Testis (tissue), 3 donors: ENCODE results near the gene OTULINL. TPM values are rescaled to one million over a fixed set of nuclear protein-coding genes. Genes with fewer than 3 reads are reported as not detected.
"Not testable (repeated sequence)": the region's sequence is repeated elsewhere in the genome, so short reads cannot be mapped to it uniquely, and the experiment has no call there.

Source experiments
- DNase-seq: peaks from one replicate; pipeline ENCODE4 v3.0.0-alpha.2; 2019
- H3K27ac ChIP-seq, 2 donors: fragments of 200-600 bp; sonication (generic); one replicate each; pipeline ENCODE4 v1.5.1; 2019
- H3K27me3 ChIP-seq: fragments of 200-600 bp; sonication (generic); one replicate; pipeline ENCODE4 v1.5.1; 2019
- H3K36me3 ChIP-seq: fragments of 200-600 bp; sonication (generic); one replicate; pipeline ENCODE4 v1.5.1; 2017; ENCODE audit warnings: low read depth; ENCODE audit errors: missing control alignments
- H3K4me1 ChIP-seq: fragments of 200-600 bp; sonication (generic); one replicate; pipeline ENCODE4 v1.5.1; 2019
- H3K4me3 ChIP-seq, 2 donors: fragments of 200-600 bp; sonication (generic); one replicate each; pipeline ENCODE4 v1.5.1; 2017 to 2019
- H3K9me3 ChIP-seq: fragments of 200-600 bp; sonication (generic); one replicate; pipeline ENCODE4 v1.5.1; 2017
- POLR2A ChIP-seq: fragments of 450-650 bp; IDR thresholded peaks from one replicate; pipeline ENCODE4 v1.6.1; 2017; ENCODE audit warnings: antibody characterized with exemption, mild to moderate bottlenecking, moderate library complexity
- WGBS, 2 donors: methylation state at CpG; one replicate each; pipeline ENCODE4 v1.1.5; 2018; 5-methylcytosine and 5-hydroxymethylcytosine counted together
- intact Hi-C: fragments of 100-400 bp; cut with DNase I; formaldehyde crosslinking; loops from one replicate; pipeline ENCODE4 v1.15.1; 2023; ENCODE audit warnings: low total_unique reads
- polyA plus RNA-seq: library from polyadenylated mRNA; stranded (reverse); fragments of 350-450 nt; fragmentation: Illumina TruSeq; extraction: RNeasy Lipid Tissue Mini Kit (QIAGEN cat#74804); gene quantifications from one replicate; pipeline ENCODE4 v1.2.3, GENCODE V29; 2014; ENCODE audit warnings: low read depth, low replicate concordance; ENCODE audit not compliant: insufficient read depth
- total RNA-seq, 2 donors: library from RNA; depleted of rRNA; stranded (reverse); fragments of >200 nt; gene quantifications; one replicate each; pipeline ENCODE4 v1.2.3, GENCODE V29; 2016
- TF ChIP-seq, protein P1 (sequence below), 3 experiments: fragments of 450-650 bp in 2 of 3; fragments of 200-600 bp in 1 of 3; sonication (generic) in 1 of 3; IDR thresholded peaks; one replicate each; pipeline ENCODE4 v1.5.1; 2016 to 2019; ENCODE audit warnings: antibody characterized with exemption in 3 of 3, mild to moderate bottlenecking in 2 of 3, moderate library complexity in 1 of 3

Gene OTULINL
- total and polyA plus RNA-seq, 3 donors from 2014 or later: 10.2 to 11.3 (median 10.5) TPM

DNA sequence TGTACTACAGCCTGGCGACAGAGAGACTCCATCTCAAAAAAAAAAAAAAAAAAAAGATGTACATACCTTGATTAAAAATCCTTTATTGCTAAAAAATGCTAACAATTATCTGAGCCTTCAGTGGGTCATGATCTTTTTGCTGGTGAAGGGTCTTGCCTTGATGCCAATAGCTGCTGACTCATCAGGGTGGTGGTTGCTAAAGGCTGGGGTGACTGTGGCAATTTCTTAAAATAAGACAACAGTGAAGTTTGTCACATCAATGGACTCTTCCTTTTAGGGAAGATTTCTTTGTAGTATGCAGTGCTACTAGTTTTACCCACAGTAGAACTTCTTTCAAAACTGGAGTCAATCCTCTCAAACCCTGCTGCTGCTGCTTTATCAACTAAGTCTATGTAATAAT lies 33.9 kb upstream of the OTULINL start:
- intact Hi-C loops: no loop called here
- H3K27ac ChIP-seq: no peak overlapping the region
- DNase-seq: no peak
- WGBS, 2 donors: 89 to 100% methylated on average over 1 of the region's 1 CpG
- H3K9me3 ChIP-seq: no peaks in the 10 kb centered on the region
- no peaks in the 10 kb centered on the region for H3K36me3 ChIP-seq
- no peak overlapping the region for H3K4me3 ChIP-seq
- H3K27me3 ChIP-seq: no peaks in the 10 kb centered on the region
- H3K4me1 ChIP-seq: no peaks in the 10 kb centered on the region
- no peak for TF ChIP-seq POLR2A

DNA sequence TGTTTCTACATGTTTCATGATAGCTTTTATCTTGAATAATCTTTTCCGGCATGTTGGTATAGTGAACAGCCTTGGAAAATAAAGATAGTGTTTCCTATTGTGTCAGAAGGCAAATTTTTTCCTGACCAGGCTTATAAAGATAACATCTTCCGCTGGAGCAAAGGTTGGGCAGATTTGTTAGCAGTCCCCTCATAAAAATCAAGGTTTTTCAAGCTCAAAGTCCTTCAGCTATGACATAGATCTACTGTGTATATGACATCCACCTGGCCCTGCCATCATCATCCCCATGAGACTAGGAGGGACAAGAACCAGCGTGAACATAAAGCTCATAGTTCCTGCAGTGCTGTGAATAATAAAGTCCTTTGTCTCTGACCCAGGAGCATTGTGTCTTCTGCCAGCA lies 30.4 kb upstream of the OTULINL start:
- Histone ChIP-seq H3K36me3 (no peaks in the 10 kb centered on the region), H3K27ac (no peak overlapping the region), H3K4me3 (no peak overlapping the region), H3K4me1 (no peaks in the 10 kb centered on the region), H3K27me3 (no peaks in the 10 kb centered on the region), H3K9me3 (no peaks in the 10 kb centered on the region)
- DNase-seq: no peak
- TF ChIP-seq, protein P1, sequence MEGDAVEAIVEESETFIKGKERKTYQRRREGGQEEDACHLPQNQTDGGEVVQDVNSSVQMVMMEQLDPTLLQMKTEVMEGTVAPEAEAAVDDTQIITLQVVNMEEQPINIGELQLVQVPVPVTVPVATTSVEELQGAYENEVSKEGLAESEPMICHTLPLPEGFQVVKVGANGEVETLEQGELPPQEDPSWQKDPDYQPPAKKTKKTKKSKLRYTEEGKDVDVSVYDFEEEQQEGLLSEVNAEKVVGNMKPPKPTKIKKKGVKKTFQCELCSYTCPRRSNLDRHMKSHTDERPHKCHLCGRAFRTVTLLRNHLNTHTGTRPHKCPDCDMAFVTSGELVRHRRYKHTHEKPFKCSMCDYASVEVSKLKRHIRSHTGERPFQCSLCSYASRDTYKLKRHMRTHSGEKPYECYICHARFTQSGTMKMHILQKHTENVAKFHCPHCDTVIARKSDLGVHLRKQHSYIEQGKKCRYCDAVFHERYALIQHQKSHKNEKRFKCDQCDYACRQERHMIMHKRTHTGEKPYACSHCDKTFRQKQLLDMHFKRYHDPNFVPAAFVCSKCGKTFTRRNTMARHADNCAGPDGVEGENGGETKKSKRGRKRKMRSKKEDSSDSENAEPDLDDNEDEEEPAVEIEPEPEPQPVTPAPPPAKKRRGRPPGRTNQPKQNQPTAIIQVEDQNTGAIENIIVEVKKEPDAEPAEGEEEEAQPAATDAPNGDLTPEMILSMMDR (IDR thresholded peaks at IDR 0.05): no peak
- TF ChIP-seq POLR2A: no peak
- intact Hi-C loops: no loop called here
- WGBS, 2 donors: 89 to 93% methylated on average over 3 of the region's 3 CpGs

DNA sequence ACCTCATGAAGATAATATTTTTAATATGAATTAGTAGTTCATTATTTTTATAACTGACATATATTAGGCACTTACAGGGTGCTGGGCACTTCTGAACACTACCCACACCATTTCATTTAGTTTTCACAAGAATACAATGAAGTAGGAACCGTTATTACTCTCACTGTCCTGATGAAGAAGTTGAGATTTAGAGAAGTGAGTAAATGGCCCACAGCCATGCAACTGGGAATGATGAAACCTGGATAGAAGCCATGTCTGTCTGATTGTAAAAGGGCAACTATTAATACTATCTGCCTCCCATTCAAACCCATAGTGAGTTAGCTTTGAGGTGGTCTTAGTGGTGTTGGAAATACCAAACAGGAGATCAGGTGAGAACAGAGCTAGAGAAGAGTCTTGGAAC lies 29.6 kb upstream of the OTULINL start:
- Histone ChIP-seq H3K27ac (no peak overlapping the region), H3K9me3 (no peaks in the 10 kb centered on the region), H3K4me3 (no peak overlapping the region), H3K36me3 (no peaks in the 10 kb centered on the region), H3K4me1 (no peaks in the 10 kb centered on the region), H3K27me3 (no peaks in the 10 kb centered on the region)
- intact Hi-C loops: no loop called here
- WGBS, 2 donors: 40 to 59% methylated on average over 1 of the region's 1 CpG
- TF ChIP-seq, protein P1 (IDR thresholded peaks at IDR 0.05): no peak
- TF ChIP-seq POLR2A: no peak
- no peak for DNase-seq

DNA sequence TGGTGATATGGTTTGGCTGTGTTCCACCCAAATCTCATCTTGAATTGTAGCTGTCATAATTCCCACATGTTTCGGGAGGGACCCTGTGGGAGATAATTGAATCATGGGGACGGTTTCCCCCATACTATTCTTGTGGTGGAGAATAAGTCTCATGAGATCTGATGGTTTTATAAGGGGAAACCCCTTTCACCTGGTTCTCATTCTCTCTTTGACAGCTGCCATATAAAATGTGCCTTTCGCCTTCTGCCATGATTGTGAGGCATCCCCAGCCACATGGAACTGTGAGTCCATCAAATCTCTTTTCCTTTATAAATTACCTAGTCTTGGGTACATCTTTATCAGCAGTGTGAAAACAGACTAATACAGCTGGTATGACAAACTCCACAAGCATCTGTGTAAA lies 27.3 kb upstream of the OTULINL start:
- H3K4me3 ChIP-seq, H3K27ac ChIP-seq, DNase-seq, H3K9me3 ChIP-seq, H3K36me3 ChIP-seq, H3K27me3 ChIP-seq, intact Hi-C loops, H3K4me1 ChIP-seq: not testable (repeated sequence)
- 67 to 81% methylated on average over 3 of the region's 3 CpGs for WGBS, 2 donors

DNA sequence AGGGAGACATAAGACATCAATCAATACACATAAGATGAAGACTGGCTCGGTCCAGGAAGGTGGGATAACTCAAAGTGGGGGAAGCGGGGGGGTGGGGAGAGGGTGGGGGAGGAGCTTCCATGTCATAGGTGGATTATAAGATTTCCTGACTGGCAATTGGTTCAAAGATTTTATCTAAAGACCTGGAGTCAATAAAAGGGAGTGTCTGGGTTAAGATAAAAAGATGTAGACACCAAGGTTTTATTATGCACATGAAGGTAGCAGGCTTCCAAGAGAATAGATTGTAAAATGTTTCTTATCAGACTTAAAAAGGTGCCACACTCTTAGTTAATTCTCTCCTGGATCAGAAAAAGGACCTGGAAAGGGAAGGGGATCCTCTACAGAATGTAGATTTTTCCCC lies 25.6 kb upstream of the OTULINL start:
- 83 to 89% methylated on average over 2 of the region's 2 CpGs for WGBS, 2 donors

More for the DNA sequence above, 25.6 kb upstream of the OTULINL start:
- TF ChIP-seq, protein P1 (IDR thresholded peaks at IDR 0.05): no peak
- no peak for TF ChIP-seq POLR2A
- H3K4me1 ChIP-seq: no peaks in the 10 kb centered on the region
- no peak overlapping the region for H3K4me3 ChIP-seq
- no peak for DNase-seq
- H3K36me3 ChIP-seq: no peaks in the 10 kb centered on the region
- no peaks in the 10 kb centered on the region for H3K27me3 ChIP-seq
- H3K27ac ChIP-seq: no peak overlapping the region
- intact Hi-C loops: no loop called here
- no peaks in the 10 kb centered on the region for H3K9me3 ChIP-seq
